C4-2B (cell line): ENCODE results near the gene MBOAT2.

Experiments
- ZFX ChIP-seq: fragments of 450-650 bp; IDR thresholded peaks from 2 replicates; pipeline ENCODE4 v1.6.1; 2017
- TF ChIP-seq, protein P1 (sequence below): fragments of 450-650 bp; conservative IDR thresholded peaks from 2 replicates; pipeline ENCODE4 v1.5.1; 2017; ENCODE audit warnings: mild to moderate bottlenecking

DNA sequence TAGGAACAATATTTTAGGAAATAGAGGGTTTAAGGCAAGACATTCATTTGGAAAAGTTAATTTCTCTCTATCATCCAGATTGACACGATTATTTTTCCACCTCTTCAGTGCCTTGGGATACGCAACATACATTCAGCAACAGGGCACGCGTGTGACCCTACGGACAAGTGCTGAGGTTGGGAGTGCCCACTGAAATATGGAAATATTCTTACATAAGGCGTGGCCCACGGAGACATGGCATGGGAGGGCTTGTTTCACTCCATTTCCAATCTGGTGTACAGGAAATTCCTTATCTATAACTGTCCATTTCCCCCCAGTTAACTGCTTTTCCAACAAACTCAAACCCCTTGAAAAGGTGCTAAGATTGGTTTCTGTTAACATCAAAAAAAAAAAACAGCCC is 145.2 kb downstream of the MBOAT2 start:
- TF ChIP-seq, protein P1, sequence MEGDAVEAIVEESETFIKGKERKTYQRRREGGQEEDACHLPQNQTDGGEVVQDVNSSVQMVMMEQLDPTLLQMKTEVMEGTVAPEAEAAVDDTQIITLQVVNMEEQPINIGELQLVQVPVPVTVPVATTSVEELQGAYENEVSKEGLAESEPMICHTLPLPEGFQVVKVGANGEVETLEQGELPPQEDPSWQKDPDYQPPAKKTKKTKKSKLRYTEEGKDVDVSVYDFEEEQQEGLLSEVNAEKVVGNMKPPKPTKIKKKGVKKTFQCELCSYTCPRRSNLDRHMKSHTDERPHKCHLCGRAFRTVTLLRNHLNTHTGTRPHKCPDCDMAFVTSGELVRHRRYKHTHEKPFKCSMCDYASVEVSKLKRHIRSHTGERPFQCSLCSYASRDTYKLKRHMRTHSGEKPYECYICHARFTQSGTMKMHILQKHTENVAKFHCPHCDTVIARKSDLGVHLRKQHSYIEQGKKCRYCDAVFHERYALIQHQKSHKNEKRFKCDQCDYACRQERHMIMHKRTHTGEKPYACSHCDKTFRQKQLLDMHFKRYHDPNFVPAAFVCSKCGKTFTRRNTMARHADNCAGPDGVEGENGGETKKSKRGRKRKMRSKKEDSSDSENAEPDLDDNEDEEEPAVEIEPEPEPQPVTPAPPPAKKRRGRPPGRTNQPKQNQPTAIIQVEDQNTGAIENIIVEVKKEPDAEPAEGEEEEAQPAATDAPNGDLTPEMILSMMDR: no peak
- TF ChIP-seq ZFX: no peak
